ENCODE measurements around the gene ACO2. TPM values are rescaled to one million over a fixed set of nuclear protein-coding genes. Genes with fewer than 3 reads are reported as not detected.

Gene ACO2
- polyA plus RNA-seq, 1 of the 3 experiments (the other 2 are of a cell fraction) = 47.0 TPM

- no peak for DNase-seq
- Histone ChIP-seq H3K9me2 (no peaks in the 10 kb centered on the region), H3K27me3 (ENCODE audit: insufficient read depth) (no peaks in the 10 kb centered on the region), H3K4me3 (ENCODE audit: low read depth in 2 of 2, low read length in 1 of 2) (no peak overlapping the region), H3K27ac (ENCODE audit: low read depth in 2 of 2, low read length in 1 of 2) (no peak overlapping the region), H3K9me3 (no peaks in the 10 kb centered on the region), H3K79me2 (ENCODE audit: insufficient read depth) (no peaks in the 10 kb centered on the region), H3K36me3 (replicated peaks in 1 of 2; ENCODE audit: control insufficient read depth in 1 of 2, insufficient read depth in 2 of 2, low read length in 1 of 2) (no peaks in the 10 kb centered on the region), H3K9ac (no peak overlapping the region), H3K4me2 (no peak overlapping the region), H3F3A (replicated peaks; ENCODE audit: insufficient read depth) (no peaks in the 10 kb centered on the region), H4K20me1 (ENCODE audit: insufficient read depth) (no peaks in the 10 kb centered on the region), H3K4me1 (ENCODE audit: control insufficient read depth in 1 of 2, insufficient read depth in 2 of 2, low read depth in 1 of 2, low read length in 1 of 2) (peaks cover 0 to 8% of the 10 kb centered on the region in 2 experiments; a peak in 1 of 4 replicates), H2AFZ (ENCODE audit: low read depth) (no peak overlapping the region)
- WGBS (ENCODE audit: low lambda C conversion rate) = 77% methylated on average over 9 of the region's 11 CpGs
- TF ChIP-seq MEF2A (IDR thresholded peaks at IDR 0.05; ENCODE audit: borderline replicate concordance, low read depth) (no peak), FOSL2 (IDR thresholded peaks at IDR 0.05; ENCODE audit: borderline replicate concordance, low read depth) (no peak), EZH2phosphoT487 (IDR thresholded peaks at IDR 0.05; ENCODE audit: borderline replicate concordance, low read depth) (no peak), TAF1 (IDR thresholded peaks at IDR 0.05; ENCODE audit: borderline replicate concordance, low read depth, low read length) (no peak), CHD2 (IDR thresholded peaks at IDR 0.05; ENCODE audit: low read length, partially characterized antibody) (no peak), GATA2 (CRISPR knock-in tag; IDR thresholded peaks at IDR 0.05) (no peak), ZBTB33 (IDR thresholded peaks at IDR 0.05; ENCODE audit: borderline replicate concordance, low read depth) (no peak), CTCF (IDR thresholded peaks at IDR 0.05) (no peak), IRF3 (IDR thresholded peaks at IDR 0.05; ENCODE audit: low read depth, low read length) (no peak), PBX3 (IDR thresholded peaks at IDR 0.05) (no peak), NFIC (IDR thresholded peaks at IDR 0.05; ENCODE audit: borderline replicate concordance) (no peak), GABPA (IDR thresholded peaks at IDR 0.05; ENCODE audit: low read depth) (no peak)
- CTCF ChIA-PET = no interaction called here
- POLR2A ChIA-PET = no interaction called here
Observed at GRCh38 chr22:41551877-41552582, 83.1 kb downstream of the ACO2 start.
